Measurements from ENCODE around the gene CMSS1.

Gene CMSS1

GRCh38 chr3:100189444-100189964, 371.8 kb downstream of the CMSS1 start:
- no peak for TF ChIP-seq CTCF (IDR thresholded peaks at IDR 0.05; ENCODE audit: insufficient read depth, low read length, missing control alignments)
- CTCF ChIA-PET = no interaction called here
- POLR2A ChIA-PET = no interaction called here
- no peak for DNase-seq (ENCODE audit: low read depth, low spot score)
- H3K4me3 ChIP-seq (ENCODE audit: low read depth, low read length) = no peak overlapping the region

- CTCF ChIA-PET = interaction anchor here (1.3 kb wide), 1 partner anchor 364 kb away, joined by 3 read pairs; no protein-coding TSS in a partner anchor
- no peak for TF ChIP-seq CTCF (IDR thresholded peaks at IDR 0.05; ENCODE audit: insufficient read depth, low read length, missing control alignments)
- POLR2A ChIA-PET = no interaction called here
- DNase-seq (ENCODE audit: low read depth, low spot score) = no peak
- H3K4me3 ChIP-seq (ENCODE audit: low read depth, low read length) = no peak overlapping the region
Observed at GRCh38 chr3:100195375-100195774, 377.7 kb downstream of the CMSS1 start.

GRCh38 chr3:100197876-100198275, 380.2 kb downstream of the CMSS1 start:
- ChIA-PET CTCF (no interaction called here), POLR2A (no interaction called here)
- no peak for TF ChIP-seq CTCF (IDR thresholded peaks at IDR 0.05; ENCODE audit: insufficient read depth, low read length, missing control alignments)
- no peak for DNase-seq (ENCODE audit: low read depth, low spot score)
- no peak overlapping the region for H3K4me3 ChIP-seq (ENCODE audit: low read depth, low read length)

GRCh38 chr3:100198579-100199269, 381.1 kb downstream of the CMSS1 start:
- ChIA-PET POLR2A (interaction anchor here (0.6 kb wide), 1 partner anchor 42 kb away, joined by 3 read pairs; no protein-coding TSS in a partner anchor), CTCF (no interaction called here)
- TF ChIP-seq CTCF (IDR thresholded peaks at IDR 0.05; ENCODE audit: insufficient read depth, low read length, missing control alignments) = no peak
- DNase-seq (ENCODE audit: low read depth, low spot score) = no peak
- no peak overlapping the region for H3K4me3 ChIP-seq (ENCODE audit: low read depth, low read length)

GRCh38 chr3:100205171-100205570, 387.5 kb downstream of the CMSS1 start:
- no peak for DNase-seq (ENCODE audit: low read depth, low spot score)
- no peak overlapping the region for H3K4me3 ChIP-seq (ENCODE audit: low read depth, low read length)
- ChIA-PET CTCF (no interaction called here), POLR2A (no interaction called here)
- no peak for TF ChIP-seq CTCF (IDR thresholded peaks at IDR 0.05; ENCODE audit: insufficient read depth, low read length, missing control alignments)

- ChIA-PET POLR2A (no interaction called here), CTCF (no interaction called here)
- TF ChIP-seq CTCF (IDR thresholded peaks at IDR 0.05; ENCODE audit: insufficient read depth, low read length, missing control alignments) = no peak
- H3K4me3 ChIP-seq (ENCODE audit: low read depth, low read length) = no peak overlapping the region
- DNase-seq (ENCODE audit: low read depth, low spot score) = no peak
Observed at GRCh38 chr3:100206687-100207086, 389.0 kb downstream of the CMSS1 start.
